Measurements from ENCODE around the gene SOCS1.

Gene SOCS1

GRCh38 chr16:11245222-11245737 lies 10.7 kb downstream of the SOCS1 start:
- DNase-seq (ENCODE audit: low spot score): no peak

- no peak for DNase-seq (ENCODE audit: low spot score)
Observed at GRCh38 chr16:11242658-11243057, 13.3 kb downstream of the SOCS1 start.

- no peak for DNase-seq (ENCODE audit: low spot score)
Observed at GRCh38 chr16:11241480-11242204, 14.4 kb downstream of the SOCS1 start.

- no peak for DNase-seq (ENCODE audit: low spot score)
Observed at GRCh38 chr16:11240636-11241473, 15.1 kb downstream of the SOCS1 start.

- DNase-seq (ENCODE audit: low spot score): no peak
Observed at GRCh38 chr16:11239644-11240632, 16.1 kb downstream of the SOCS1 start.

GRCh38 chr16:11238272-11239202 lies 17.5 kb downstream of the SOCS1 start:
- DNase-seq (ENCODE audit: low spot score): no peak

GRCh38 chr16:11236461-11237254 lies 19.3 kb downstream of the SOCS1 start:
- DNase-seq (ENCODE audit: low spot score): no peak

- no peak for DNase-seq (ENCODE audit: low spot score)
Observed at GRCh38 chr16:11235703-11235991, 20.4 kb downstream of the SOCS1 start.

GRCh38 chr16:11234884-11235702 lies 20.9 kb downstream of the SOCS1 start:
- DNase-seq (ENCODE audit: low spot score): no peak

GRCh38 chr16:11233727-11234376 lies 22.2 kb downstream of the SOCS1 start:
- peak; percentile 37 for DNase-seq (ENCODE audit: low spot score)

- no peak for DNase-seq (ENCODE audit: low spot score)
Observed at GRCh38 chr16:11232852-11233726, 22.9 kb downstream of the SOCS1 start.

GRCh38 chr16:11232302-11232851 lies 23.6 kb downstream of the SOCS1 start:
- no peak for DNase-seq (ENCODE audit: low spot score)

- no peak for DNase-seq (ENCODE audit: low spot score)
Observed at GRCh38 chr16:11231367-11231970, 24.5 kb downstream of the SOCS1 start.

GRCh38 chr16:11229906-11230305 lies 26.1 kb downstream of the SOCS1 start:
- no peak for DNase-seq (ENCODE audit: low spot score)

- DNase-seq (ENCODE audit: low spot score): no peak
Observed at GRCh38 chr16:11229432-11229831, 26.6 kb downstream of the SOCS1 start.

GRCh38 chr16:11225677-11226549 lies 30.1 kb downstream of the SOCS1 start:
- DNase-seq (ENCODE audit: low spot score): no peak

All from RKO (cell line).